HG03064 (cell line): ENCODE data around the gene FNDC5.

ENCODE experiments used
- ATAC-seq: cut with Tn5 transposase; IDR thresholded peaks from one replicate; pipeline ENCODE4 v1.9.1; 2021; ENCODE audit warnings: low read depth; ENCODE audit not compliant: unreplicated experiment

The FNDC5 gene

GRCh38 chr1:32817815-32818786 lies 52.6 kb downstream of the FNDC5 start:
- peak; percentile 2 for ATAC-seq

DNA sequence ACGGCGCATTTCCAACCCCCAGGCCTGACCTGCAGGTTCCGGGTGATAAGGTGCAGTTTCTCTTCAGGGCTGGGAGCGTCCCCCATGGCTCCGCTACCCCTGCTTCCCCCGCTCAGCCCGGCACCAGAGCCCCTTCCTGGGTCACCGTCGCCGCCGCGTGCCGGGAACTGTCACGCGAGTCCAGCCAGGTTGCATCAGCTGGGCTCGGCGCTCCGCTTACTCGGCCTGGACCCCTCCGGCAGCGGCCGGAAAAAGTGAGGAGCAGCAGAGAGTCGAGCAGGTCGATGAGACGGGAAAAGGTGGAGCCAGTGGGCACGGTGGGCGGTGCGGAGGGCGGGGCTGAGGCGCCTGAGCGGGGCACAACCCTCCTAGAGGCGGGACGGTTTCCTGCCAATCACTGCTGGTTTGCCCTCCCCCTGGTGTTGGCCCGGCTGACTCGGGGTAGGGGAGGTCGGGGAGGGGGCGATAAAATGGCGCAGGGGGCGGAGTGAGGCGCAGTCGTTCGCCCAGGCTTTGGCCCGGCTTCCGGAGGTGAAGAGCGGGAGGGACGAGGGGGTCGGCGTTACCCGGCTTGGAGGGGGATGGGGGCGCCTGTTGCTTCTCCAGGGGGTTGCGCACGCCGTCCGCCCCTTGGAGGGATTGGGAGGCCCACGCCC lies 53.4 kb downstream of the FNDC5 start, which contains the start of the genes S100PBP and YARS1:
S100PBP (plus strand) TSS at position 495 of the 656 bp plus-strand sequence. CDS start 8,447 bp downstream, outside the sequence.
YARS1 (minus strand) TSS at position 200 of the 656 bp plus-strand sequence; CDS start at position 86, 114 bp downstream.
- peak; percentile 70 for ATAC-seq

DNA sequence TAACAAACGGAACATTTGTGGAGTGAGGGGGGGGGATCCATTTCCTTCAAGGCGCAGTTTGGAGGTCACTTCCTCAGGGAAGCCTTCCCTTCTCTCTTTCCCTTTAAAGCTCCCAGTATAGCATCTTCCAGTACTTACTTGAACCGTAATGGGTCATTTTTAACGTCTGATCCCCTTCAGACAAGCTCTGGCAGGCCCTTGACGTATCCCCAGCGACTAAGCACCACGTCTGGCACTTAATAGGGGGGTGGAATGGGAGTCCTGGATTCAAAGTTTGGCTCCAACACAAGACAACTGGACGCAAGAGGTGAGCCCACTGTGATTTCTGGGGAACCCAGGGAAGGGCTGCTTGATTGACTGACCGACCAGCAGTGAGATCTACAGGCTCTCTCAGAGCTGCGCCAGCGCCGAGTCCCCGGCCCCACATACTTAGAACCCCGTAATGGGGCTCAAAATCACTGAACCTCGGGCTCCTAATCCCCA lies 54.0 kb downstream of the FNDC5 start:
- no peak for ATAC-seq

DNA sequence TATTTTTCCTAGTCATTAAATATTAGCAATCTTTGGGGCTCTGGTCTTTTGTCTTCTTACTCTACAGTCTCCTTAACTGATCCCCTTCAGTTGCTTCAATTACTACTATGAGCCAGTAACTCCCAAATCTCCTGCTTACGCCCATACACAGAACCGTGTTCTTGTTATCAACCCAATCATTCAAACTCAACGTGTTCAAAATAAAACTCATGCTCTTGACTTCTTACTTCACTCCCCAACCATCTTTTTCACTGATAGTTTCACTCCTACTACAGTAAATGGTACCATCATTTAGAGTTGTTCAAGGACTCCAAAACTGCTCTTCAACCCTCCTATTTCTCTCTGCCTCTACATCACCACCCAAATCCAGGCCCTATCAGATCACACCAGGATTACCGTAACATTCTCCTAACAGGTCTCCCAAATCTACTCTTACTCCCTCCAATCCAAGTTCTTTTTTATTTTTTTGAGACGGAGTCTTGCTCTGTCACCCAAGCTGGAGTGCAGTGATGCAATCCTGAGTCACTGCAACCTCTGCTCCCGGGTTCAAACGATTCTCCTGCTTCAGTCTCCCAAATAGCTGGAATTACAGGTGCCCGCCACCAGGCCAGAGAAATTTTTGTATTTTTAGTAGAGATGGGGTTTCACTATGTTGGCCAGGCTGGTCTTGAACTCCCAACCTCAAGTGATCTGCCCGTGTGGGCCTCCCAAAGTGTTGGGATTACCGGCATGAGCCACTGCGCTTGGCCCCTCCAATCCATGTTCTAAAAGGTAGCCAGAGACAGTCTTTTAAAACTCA lies 56.6 kb downstream of the FNDC5 start:
- no peak for ATAC-seq
